ENCODE data around the gene RGS10. TPM values are rescaled to one million over a fixed set of nuclear protein-coding genes. Genes with fewer than 3 reads are reported as not detected.

The RGS10 gene
- total and polyA plus RNA-seq, 12 donors, result 1.9 to 16.5 (median 3.8) TPM

DNA sequence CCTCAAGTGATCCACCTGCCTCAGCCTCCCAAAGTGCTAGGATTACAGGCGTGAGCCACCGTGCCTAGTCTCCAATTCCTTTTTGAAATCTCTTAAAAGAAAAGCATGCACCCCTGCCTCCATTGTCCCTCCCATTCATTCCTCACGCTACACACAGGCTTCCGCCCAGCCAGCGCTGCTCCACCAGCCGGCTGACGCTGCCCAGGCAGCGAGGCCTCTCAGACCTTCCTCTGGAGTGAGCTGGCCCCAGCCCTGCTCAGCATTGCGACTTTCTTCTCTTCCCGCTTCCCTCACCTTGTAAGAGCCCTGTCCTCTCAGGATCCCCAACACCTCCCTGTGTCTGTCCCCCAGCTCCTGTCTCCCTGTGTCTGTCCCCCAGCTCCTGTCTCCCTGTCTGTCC is 23.6 kb downstream of the RGS10 start:
- no peak for DNase-seq
- Histone ChIP-seq H3K27ac (no peak overlapping the region), H3K27me3 (peaks cover 0 to 6% (median 0%) of the 10 kb centered on the region in 7 donors), H3K4me1 (peaks cover 0 to 45% (median 15%) of the 10 kb centered on the region in 9 donors), H3K4me3 (no peak overlapping the region), H3K36me3 (peaks cover 0 to 46% (median 0%) of the 10 kb centered on the region in 9 donors), H3K9me3 (no peaks in the 10 kb centered on the region)
- TF ChIP-seq, protein P1, sequence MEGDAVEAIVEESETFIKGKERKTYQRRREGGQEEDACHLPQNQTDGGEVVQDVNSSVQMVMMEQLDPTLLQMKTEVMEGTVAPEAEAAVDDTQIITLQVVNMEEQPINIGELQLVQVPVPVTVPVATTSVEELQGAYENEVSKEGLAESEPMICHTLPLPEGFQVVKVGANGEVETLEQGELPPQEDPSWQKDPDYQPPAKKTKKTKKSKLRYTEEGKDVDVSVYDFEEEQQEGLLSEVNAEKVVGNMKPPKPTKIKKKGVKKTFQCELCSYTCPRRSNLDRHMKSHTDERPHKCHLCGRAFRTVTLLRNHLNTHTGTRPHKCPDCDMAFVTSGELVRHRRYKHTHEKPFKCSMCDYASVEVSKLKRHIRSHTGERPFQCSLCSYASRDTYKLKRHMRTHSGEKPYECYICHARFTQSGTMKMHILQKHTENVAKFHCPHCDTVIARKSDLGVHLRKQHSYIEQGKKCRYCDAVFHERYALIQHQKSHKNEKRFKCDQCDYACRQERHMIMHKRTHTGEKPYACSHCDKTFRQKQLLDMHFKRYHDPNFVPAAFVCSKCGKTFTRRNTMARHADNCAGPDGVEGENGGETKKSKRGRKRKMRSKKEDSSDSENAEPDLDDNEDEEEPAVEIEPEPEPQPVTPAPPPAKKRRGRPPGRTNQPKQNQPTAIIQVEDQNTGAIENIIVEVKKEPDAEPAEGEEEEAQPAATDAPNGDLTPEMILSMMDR (IDR thresholded peaks at IDR 0.05), result no peak
- no peak for ATAC-seq
- 93 to 94% methylated on average over 10 of the region's 10 CpGs for WGBS, 2 donors
- intact Hi-C loops (cut with DNase I), result no loop called here

DNA sequence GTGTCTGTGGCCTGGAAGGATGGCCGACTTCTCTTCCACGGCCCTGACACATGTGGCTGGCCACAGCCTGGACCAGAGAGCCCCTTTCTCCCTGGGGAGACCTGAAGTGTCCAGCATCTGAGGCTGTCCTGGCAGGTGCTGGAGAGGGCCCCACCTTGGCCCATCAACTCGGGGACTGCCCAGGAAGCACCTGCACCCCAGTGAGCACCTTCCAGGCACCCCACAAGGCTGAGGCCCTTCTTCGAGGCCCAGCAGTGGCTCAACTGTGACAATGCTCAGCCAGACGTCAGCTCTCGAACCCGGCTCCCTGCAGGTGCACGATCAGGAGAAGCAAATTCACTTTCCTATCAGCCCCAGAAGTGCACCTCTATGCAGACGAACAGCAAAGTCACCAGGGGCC is 24.3 kb downstream of the RGS10 start:
- peak overlapping the region in 1 of 10 donors; percentile 86 for H3K27ac ChIP-seq
- no peaks in the 10 kb centered on the region for H3K9me3 ChIP-seq
- TF ChIP-seq, protein P1 (IDR thresholded peaks at IDR 0.05), result no peak
- peaks cover 0 to 46% (median 0%) of the 10 kb centered on the region in 9 donors for H3K36me3 ChIP-seq
- H3K4me1 ChIP-seq, result peaks cover 0 to 45% (median 15%) of the 10 kb centered on the region in 9 donors
- intact Hi-C loops (cut with DNase I), result no loop called here
- no peak for DNase-seq
- peaks cover 0 to 6% (median 0%) of the 10 kb centered on the region in 7 donors for H3K27me3 ChIP-seq
- H3K4me3 ChIP-seq, result no peak overlapping the region
- WGBS, 2 donors, result 90 to 91% methylated on average over 9 of the region's 9 CpGs
- ATAC-seq, result no peak

DNA sequence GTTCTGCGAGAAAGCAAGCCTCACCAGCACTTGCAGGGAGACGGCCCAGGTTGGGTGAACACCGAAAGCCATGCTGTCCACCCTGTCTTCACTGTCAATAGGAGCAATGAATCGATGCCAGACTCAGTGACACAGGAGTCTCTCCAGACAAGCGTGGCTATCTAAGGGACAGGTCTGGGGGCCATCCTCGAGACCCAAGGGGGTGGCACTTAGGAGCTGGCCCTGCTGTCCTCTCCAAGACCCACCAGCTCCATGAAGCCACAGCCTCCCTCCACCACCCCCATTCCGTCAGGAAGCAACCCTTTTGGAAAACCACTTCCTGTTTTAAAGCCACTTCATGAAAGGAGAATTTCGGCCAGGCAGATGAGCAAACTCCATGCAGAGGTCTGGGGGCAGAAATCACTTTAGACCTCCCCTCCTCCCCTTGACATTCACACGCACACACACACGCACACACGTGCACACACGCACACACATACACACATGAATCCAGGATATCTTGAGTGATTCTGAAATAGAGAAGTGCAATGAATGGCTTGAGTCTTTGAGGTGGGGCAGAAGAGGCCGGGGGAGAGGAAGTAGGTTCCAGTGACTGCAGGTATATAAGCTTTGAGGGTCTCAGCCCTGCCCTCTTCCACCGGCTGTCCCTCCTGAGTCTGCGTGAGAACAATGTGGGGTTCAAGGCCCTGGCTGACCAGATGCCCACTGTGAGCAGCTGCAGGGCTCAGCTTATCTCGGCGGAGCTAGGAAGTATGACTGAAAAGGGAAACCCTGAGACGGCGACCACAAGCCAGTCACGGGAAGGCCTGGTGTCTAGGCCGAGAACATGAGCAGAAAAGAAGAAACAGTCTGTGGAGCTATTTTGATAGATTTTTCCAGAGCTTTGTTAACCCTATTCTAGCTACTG is 25.0 kb downstream of the RGS10 start:
- intact Hi-C loops (cut with DNase I), result no loop called here
- ATAC-seq (peak in 7 of 8 donors; percentile 13 to 67 (median 34)), DNase-seq (no peak)
- TF ChIP-seq, protein P1 (IDR thresholded peaks at IDR 0.05), result no peak
- H3K36me3 ChIP-seq, result peaks cover 0 to 47% (median 0%) of the 10 kb centered on the region in 9 donors
- H3K27ac ChIP-seq, result peak overlapping the region in 2 of 10 donors; percentile 1 to 86
- peaks cover 0 to 6% (median 0%) of the 10 kb centered on the region in 7 donors for H3K27me3 ChIP-seq
- 81 to 85% methylated on average over 21 of the region's 21 CpGs for WGBS, 2 donors
- H3K4me1 ChIP-seq, result peaks cover 0 to 45% (median 15%) of the 10 kb centered on the region in 9 donors
- H3K9me3 ChIP-seq, result no peaks in the 10 kb centered on the region
- H3K4me3 ChIP-seq, result peak overlapping the region in 1 of 10 donors; percentile 18

DNA sequence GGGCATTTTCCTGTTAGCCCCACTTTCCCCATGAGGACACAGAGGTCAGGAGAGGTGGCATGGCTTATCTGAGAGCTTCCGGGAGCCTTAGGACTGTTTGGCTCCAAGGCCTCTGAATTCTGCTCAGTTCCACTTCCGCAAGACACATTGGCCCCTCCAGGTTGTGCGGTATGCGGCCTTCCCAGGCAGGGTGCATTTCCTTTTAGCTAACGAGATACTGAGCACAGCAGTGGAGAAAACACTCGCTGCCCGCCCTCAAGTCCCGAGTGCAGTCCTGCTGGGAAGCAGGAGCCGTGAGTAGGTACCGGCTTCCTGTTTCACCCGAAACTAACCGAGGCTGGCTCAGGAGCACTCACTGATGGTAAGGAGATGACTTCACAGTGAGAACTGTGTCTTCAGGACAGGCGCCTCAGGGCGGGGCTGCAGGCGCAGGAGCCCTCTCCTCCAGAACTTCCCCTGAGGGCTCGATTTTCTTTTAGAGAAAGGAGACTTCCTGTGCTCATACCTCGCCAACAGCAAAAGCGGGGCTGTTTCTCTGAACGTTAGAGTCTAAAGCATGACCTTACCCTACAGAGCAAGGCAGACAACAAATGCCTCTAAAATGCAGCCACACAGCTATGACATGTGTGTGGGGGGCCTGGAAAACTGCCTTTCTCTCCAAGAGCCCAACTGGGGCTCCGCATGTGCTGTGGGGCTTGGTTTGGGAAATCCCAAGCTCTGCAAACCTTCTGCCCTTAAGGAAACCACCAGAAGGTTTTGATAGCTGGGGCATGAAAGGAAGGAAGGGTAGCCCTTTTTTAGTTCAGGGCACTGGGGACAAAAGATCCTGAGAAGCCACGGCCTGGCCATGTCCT is 25.9 kb downstream of the RGS10 start:
- no peak for DNase-seq
- Histone ChIP-seq H3K9me3 (no peaks in the 10 kb centered on the region), H3K36me3 (peaks cover 0 to 49% (median 0%) of the 10 kb centered on the region in 9 donors), H3K27ac (peak overlapping the region in 4 of 10 donors; percentile 1 to 86 (median 18)), H3K4me1 (peaks cover 0 to 38% (median 15%) of the 10 kb centered on the region in 9 donors), H3K27me3 (peaks cover 0 to 6% (median 0%) of the 10 kb centered on the region in 7 donors), H3K4me3 (peak overlapping the region in 2 of 10 donors; percentile 11 to 14)
- 50 to 68% methylated on average over 21 of the region's 21 CpGs for WGBS, 2 donors
- TF ChIP-seq, protein P1 (IDR thresholded peaks at IDR 0.05), result no peak
- intact Hi-C loops (cut with DNase I), result no loop called here
- peak in 7 of 8 donors; percentile 24 to 45 (median 38) for ATAC-seq

All from heart right ventricle (tissue), 16 donors.